GM12891 (cell line): Measurements from ENCODE around the gene CADM2.
A peak's percentile ranks its signal among the peaks of the same experiment; 100 is the strongest.

Source experiments
- DNase-seq: peaks from one replicate; pipeline ENCODE4 v3.0.0; 2011; ENCODE audit warnings: low spot score; ENCODE audit not compliant: insufficient read length
- FAIRE-seq: peaks from 2 replicates; lab custom pipeline; 2011; peaks lifted over from hg19 to GRCh38; lab: Jason Lieb, UNC
- PAX5 ChIP-seq: IDR thresholded peaks from 2 replicates; pipeline ENCODE4 v1.6.1; 2011; ENCODE audit warnings: low read length, moderate library complexity, mild to moderate bottlenecking; ENCODE audit not compliant: insufficient read depth, severe bottlenecking
- POLR2A ChIP-seq: IDR thresholded peaks from 2 replicates; pipeline ENCODE4 v1.6.1; 2011; ENCODE audit warnings: low read depth, low read length, control low read depth
- POLR2AphosphoS5 ChIP-seq: IDR thresholded peaks from 2 replicates; pipeline ENCODE4 v1.6.1; 2011; ENCODE audit warnings: low read depth, low read length, control low read depth
- POU2F2 ChIP-seq: IDR thresholded peaks from 2 replicates; pipeline ENCODE4 v1.6.1; 2011; ENCODE audit warnings: low read depth, mild to moderate bottlenecking, control low read depth, low read length, moderate library complexity
- SPI1 ChIP-seq: IDR thresholded peaks from 2 replicates; pipeline ENCODE4 v1.6.1; 2011; ENCODE audit warnings: low read depth, low read length, control low read depth
- TAF1 ChIP-seq: IDR thresholded peaks from 2 replicates; pipeline ENCODE4 v1.6.1; 2011; ENCODE audit warnings: low read depth, low read length, control low read depth

CADM2 gene

GRCh38 chr3:85570819-85571218 lies 612.0 kb downstream of the CADM2 start:
- no peak for FAIRE-seq
- no peak for DNase-seq
- TF ChIP-seq POLR2A (no peak), POU2F2 (no peak), TAF1 (no peak), PAX5 (no peak), SPI1 (no peak)

- no peak for FAIRE-seq
- no peak for TF ChIP-seq PAX5
- TF ChIP-seq SPI1 = no peak
- TF ChIP-seq POLR2A = no peak
- no peak for TF ChIP-seq POLR2AphosphoS5
- no peak for TF ChIP-seq TAF1
- no peak for TF ChIP-seq POU2F2
- DNase-seq = no peak
Observed at GRCh38 chr3:85571835-85572234, 613.0 kb downstream of the CADM2 start.

GRCh38 chr3:85572426-85572825 lies 613.6 kb downstream of the CADM2 start:
- no peak for DNase-seq
- FAIRE-seq = no peak
- TF ChIP-seq POLR2A (no peak), POU2F2 (no peak), SPI1 (no peak), POLR2AphosphoS5 (no peak)

- DNase-seq (no peak), FAIRE-seq (no peak)
- no peak for TF ChIP-seq POLR2AphosphoS5
- TF ChIP-seq POU2F2 = no peak
- TF ChIP-seq TAF1 = no peak
- no peak for TF ChIP-seq PAX5
- TF ChIP-seq POLR2A = no peak
- TF ChIP-seq SPI1 = no peak
Observed at GRCh38 chr3:85572978-85573377, 614.2 kb downstream of the CADM2 start.

GRCh38 chr3:85574006-85574705 lies 615.4 kb downstream of the CADM2 start:
- no peak for FAIRE-seq
- no peak for TF ChIP-seq POLR2A
- no peak for TF ChIP-seq TAF1
- TF ChIP-seq POLR2AphosphoS5 = no peak
- TF ChIP-seq POU2F2 = no peak
- TF ChIP-seq SPI1 = no peak
- DNase-seq = no peak

GRCh38 chr3:85576091-85576690 lies 617.4 kb downstream of the CADM2 start:
- FAIRE-seq (peak; percentile 82), DNase-seq (peak; percentile 2)
- no peak for TF ChIP-seq PAX5

- no peak for FAIRE-seq
- TF ChIP-seq POLR2AphosphoS5 (no peak), TAF1 (no peak), POU2F2 (no peak), POLR2A (no peak), SPI1 (no peak), PAX5 (no peak)
- no peak for DNase-seq
Observed at GRCh38 chr3:85576697-85577200, 618.0 kb downstream of the CADM2 start.

- TF ChIP-seq PAX5 (no peak), TAF1 (no peak), POLR2A (no peak)
- no peak for DNase-seq
- no peak for FAIRE-seq
Observed at GRCh38 chr3:85584779-85585356, 626.1 kb downstream of the CADM2 start.

- DNase-seq (no peak), FAIRE-seq (no peak)
- TF ChIP-seq POLR2AphosphoS5 (no peak), POU2F2 (no peak), POLR2A (no peak), TAF1 (no peak), SPI1 (no peak), PAX5 (no peak)
Observed at GRCh38 chr3:85586018-85586417, 627.2 kb downstream of the CADM2 start.

GRCh38 chr3:85589145-85589544 lies 630.4 kb downstream of the CADM2 start:
- TF ChIP-seq TAF1 (no peak), PAX5 (no peak), POLR2AphosphoS5 (no peak), POLR2A (no peak), POU2F2 (no peak), SPI1 (no peak)
- FAIRE-seq (no peak), DNase-seq (no peak)

- DNase-seq = no peak
- FAIRE-seq = no peak
- TF ChIP-seq POU2F2 = no peak
- TF ChIP-seq TAF1 = no peak
- TF ChIP-seq PAX5 = no peak
- TF ChIP-seq POLR2A = no peak
- TF ChIP-seq POLR2AphosphoS5 = no peak
- no peak for TF ChIP-seq SPI1
Observed at GRCh38 chr3:85591451-85591850, 632.7 kb downstream of the CADM2 start.
